Tibial nerve (tissue), 4 donors: ENCODE measurements around the gene PFKFB2. TPM values are rescaled to one million over a fixed set of nuclear protein-coding genes. Genes with fewer than 3 reads are reported as not detected.

Experiments used
- total RNA-seq, 4 donors: library from RNA; depleted of rRNA; stranded (reverse); fragments of >200 nt; gene quantifications; one replicate each; pipeline ENCODE4 v1.1.0, GENCODE V29; 2016

The PFKFB2 gene
- total RNA-seq, 4 donors from 2014 or later, result 6.5 to 9.8 (median 8.6) TPM

Other genes starting within 250 kb of the PFKFB2 start
- not detected for gene IL20, start 187.7 kb upstream of the PFKFB2 start, total RNA-seq
- not detected for gene IL24, start 155.8 kb upstream of the PFKFB2 start, total RNA-seq
- gene FCMR, start 131.3 kb upstream of the PFKFB2 start, total RNA-seq, result 1 to 10 TPM; 1.8 to 3.1 (median 2.6) TPM
- gene PIGR, start 106.8 kb upstream of the PFKFB2 start, total RNA-seq, result under 1 TPM in 1 of 4 donors, not detected in 3; 0.22 TPM
- gene FCAMR, start 82.8 kb upstream of the PFKFB2 start, total RNA-seq, result not detected
- gene C1orf116, start 20.5 kb upstream of the PFKFB2 start, total RNA-seq, result under 1 TPM in 1 of 4 donors, not detected in 3; 0.44 TPM
- gene YOD1, start 2.1 kb upstream of the PFKFB2 start, total RNA-seq, result 10 to 100 TPM in 3 of 4 donors, 1 to 10 TPM in 1; 6.9 to 11.8 (median 10.7) TPM
- gene C4BPB, start 35.6 kb downstream of the PFKFB2 start, total RNA-seq, result 1 to 10 TPM in 1 of 4 donors, under 1 TPM in 1, not detected in 2; 0.90 to 4.9 TPM
- not detected for gene C4BPA, start 51.0 kb downstream of the PFKFB2 start, total RNA-seq